KOPT-K1 (cell line): ENCODE data around the gene ZNF652.

ENCODE experiments used
- H3K27ac ChIP-seq: fragments of 200-600 bp; sonication (generic); 2 replicates; pipeline ENCODE4 v1.5.1; 2016; ENCODE audit warnings: antibody characterized with exemption, mild to moderate bottlenecking, low read depth, low read length; ENCODE audit not compliant: poor library complexity, severe bottlenecking
- H3K36me3 ChIP-seq: fragments of 200-600 bp; sonication (generic); 2 replicates; pipeline ENCODE4 v1.5.1; 2017; ENCODE audit warnings: antibody characterized with exemption, mild to moderate bottlenecking, low read length, moderate library complexity; ENCODE audit not compliant: insufficient read depth
- H3K9me3 ChIP-seq: fragments of 200-600 bp; sonication (generic); 2 replicates; pipeline ENCODE4 v1.5.1; 2017; ENCODE audit warnings: antibody characterized with exemption, low read length, mild to moderate bottlenecking; ENCODE audit not compliant: insufficient read depth, poor library complexity, severe bottlenecking

The ZNF652 gene

GRCh38 chr17:49325980-49326379, 36.1 kb downstream of the ZNF652 start:
- Histone ChIP-seq H3K27ac (no peak overlapping the region), H3K9me3 (no peaks in the 10 kb centered on the region), H3K36me3 (no peaks in the 10 kb centered on the region)

- no peak overlapping the region for H3K27ac ChIP-seq
- H3K36me3 ChIP-seq: no peaks in the 10 kb centered on the region
- no peaks in the 10 kb centered on the region for H3K9me3 ChIP-seq
Measured at GRCh38 chr17:49318435-49318965, 43.5 kb downstream of the ZNF652 start.

GRCh38 chr17:49316889-49317675, 45.0 kb downstream of the ZNF652 start:
- Histone ChIP-seq H3K9me3 (no peaks in the 10 kb centered on the region), H3K27ac (no peak overlapping the region), H3K36me3 (no peaks in the 10 kb centered on the region)

GRCh38 chr17:49316258-49316570, 45.8 kb downstream of the ZNF652 start:
- Histone ChIP-seq H3K36me3 (no peaks in the 10 kb centered on the region), H3K9me3 (no peaks in the 10 kb centered on the region), H3K27ac (no peak overlapping the region)

GRCh38 chr17:49315551-49316257, 46.3 kb downstream of the ZNF652 start:
- H3K36me3 ChIP-seq: no peaks in the 10 kb centered on the region
- no peak overlapping the region for H3K27ac ChIP-seq
- H3K9me3 ChIP-seq: no peaks in the 10 kb centered on the region

- Histone ChIP-seq H3K36me3 (no peaks in the 10 kb centered on the region), H3K9me3 (no peaks in the 10 kb centered on the region), H3K27ac (no peak overlapping the region)
Measured at GRCh38 chr17:49312722-49313121, 49.3 kb downstream of the ZNF652 start.

GRCh38 chr17:49299996-49300395, 62.1 kb downstream of the ZNF652 start:
- no peak overlapping the region for H3K27ac ChIP-seq
- no peaks in the 10 kb centered on the region for H3K36me3 ChIP-seq
- H3K9me3 ChIP-seq: no peaks in the 10 kb centered on the region

- no peaks in the 10 kb centered on the region for H3K9me3 ChIP-seq
- H3K27ac ChIP-seq: no peak overlapping the region
- no peaks in the 10 kb centered on the region for H3K36me3 ChIP-seq
Measured at GRCh38 chr17:49298371-49298976, 63.6 kb downstream of the ZNF652 start.

- Histone ChIP-seq H3K36me3 (no peaks in the 10 kb centered on the region), H3K9me3 (no peaks in the 10 kb centered on the region), H3K27ac (no peak overlapping the region)
Measured at GRCh38 chr17:49297141-49297540, 64.9 kb downstream of the ZNF652 start.

GRCh38 chr17:49294122-49294521, 67.9 kb downstream of the ZNF652 start:
- Histone ChIP-seq H3K27ac (no peak overlapping the region), H3K36me3 (no peaks in the 10 kb centered on the region), H3K9me3 (no peaks in the 10 kb centered on the region)

- H3K36me3 ChIP-seq: no peaks in the 10 kb centered on the region
Measured at GRCh38 chr17:49292901-49293300, 69.1 kb downstream of the ZNF652 start.

GRCh38 chr17:49291929-49292328, 70.1 kb downstream of the ZNF652 start:
- Histone ChIP-seq H3K9me3 (no peaks in the 10 kb centered on the region), H3K36me3 (no peaks in the 10 kb centered on the region), H3K27ac (no peak overlapping the region)

More at GRCh38 chr17:49292901-49293300, 69.1 kb downstream of the ZNF652 start:
- H3K9me3 ChIP-seq: no peaks in the 10 kb centered on the region
- H3K27ac ChIP-seq: no peak overlapping the region

GRCh38 chr17:49290690-49291359, 71.2 kb downstream of the ZNF652 start:
- Histone ChIP-seq H3K36me3 (no peaks in the 10 kb centered on the region), H3K9me3 (no peaks in the 10 kb centered on the region), H3K27ac (no peak overlapping the region)

GRCh38 chr17:49288388-49288787, 73.7 kb downstream of the ZNF652 start:
- Histone ChIP-seq H3K36me3 (no peaks in the 10 kb centered on the region), H3K9me3 (no peaks in the 10 kb centered on the region), H3K27ac (no peak overlapping the region)

GRCh38 chr17:49287481-49287880, 74.6 kb downstream of the ZNF652 start:
- no peaks in the 10 kb centered on the region for H3K36me3 ChIP-seq
- H3K9me3 ChIP-seq: no peaks in the 10 kb centered on the region
- no peak overlapping the region for H3K27ac ChIP-seq
